ENCODE data around the gene CD36. TPM values are rescaled to one million over a fixed set of nuclear protein-coding genes. Genes with fewer than 3 reads are reported as not detected.
A peak's percentile ranks its signal among the peaks of the same experiment; 100 is the strongest.

Gene CD36
- total and polyA plus RNA-seq, 2 experiments from 2014 or later, result 0.53 TPM; not detected in 1

DNA sequence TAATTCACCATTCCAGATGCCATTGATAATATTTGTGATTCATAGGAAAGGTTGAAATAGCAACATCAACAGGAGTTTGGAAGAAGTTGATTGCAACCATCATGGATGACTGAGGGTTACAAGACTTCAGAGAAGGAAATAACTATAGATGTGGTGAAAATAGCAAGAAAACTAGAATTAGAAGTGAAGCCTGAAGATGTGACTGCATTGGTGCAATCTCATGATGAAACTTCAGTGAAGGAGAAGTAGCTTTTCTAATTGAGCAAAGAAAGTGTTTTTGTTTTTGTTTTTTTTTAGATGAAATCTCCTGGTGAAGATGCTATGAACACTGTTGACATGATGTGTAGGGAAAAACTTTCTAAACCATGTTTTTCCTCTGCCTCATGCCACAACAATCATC lies 18.7 kb upstream of the CD36 start:
- H2AFZ ChIP-seq, result no peak overlapping the region
- no peaks in the 10 kb centered on the region for H3K79me2 ChIP-seq (ENCODE audit: insufficient read depth)
- H3K9me2 ChIP-seq (ENCODE audit: insufficient read depth), result no peaks in the 10 kb centered on the region
- H3K36me3 ChIP-seq (ENCODE audit: low read depth), result no peaks in the 10 kb centered on the region
- no peaks in the 10 kb centered on the region for H4K20me1 ChIP-seq (ENCODE audit: insufficient read depth)
- in situ Hi-C loops (cut with MboI), result no loop called here
- H3K9me3 ChIP-seq (ENCODE audit: low read depth), result no peaks in the 10 kb centered on the region
- H3K4me1 ChIP-seq (ENCODE audit: insufficient read depth), result peaks cover 25% of the 10 kb centered on the region
- no peak overlapping the region for H3K4me2 ChIP-seq (ENCODE audit: unreplicated experiment)
- H3F3A ChIP-seq (ENCODE audit: insufficient read depth), result peaks cover 2% of the 10 kb centered on the region; the same call in 1 of the 2 replicates
- DNase-seq, result no peak
- TF ChIP-seq EZH2 (IDR thresholded peaks at IDR 0.05; ENCODE audit: insufficient read depth, poor library complexity, severe bottlenecking) (no peak), EZH2phosphoT487 (IDR thresholded peaks at IDR 0.05; ENCODE audit: insufficient read depth, low read depth) (no peak)
- no peak overlapping the region for H3K4me3 ChIP-seq
- no peak overlapping the region for H3K9ac ChIP-seq
- no peaks in the 10 kb centered on the region for H3K27me3 ChIP-seq (replicated peaks; ENCODE audit: insufficient read depth)
- no peak overlapping the region for H3K27ac ChIP-seq

DNA sequence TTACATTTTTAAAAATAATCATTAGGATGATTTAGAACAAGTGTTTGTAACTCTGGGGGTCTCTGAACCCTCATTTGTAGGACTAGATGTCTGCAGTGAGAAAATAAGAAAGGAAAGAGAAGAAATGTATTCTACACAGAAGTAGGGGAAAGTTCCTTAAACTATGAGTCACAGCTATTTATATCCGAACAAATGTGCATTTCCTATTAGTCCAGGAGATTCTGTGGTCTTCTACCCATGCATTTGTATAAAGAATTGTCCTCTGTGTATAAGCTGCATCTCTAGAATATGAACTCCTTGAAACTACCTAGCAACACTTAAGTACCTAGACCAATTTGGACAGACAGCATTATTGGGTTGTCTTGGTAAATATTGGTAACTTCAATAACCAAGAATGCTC lies 15.9 kb upstream of the CD36 start:
- Histone ChIP-seq H2AFZ (peak overlapping the region; percentile 52), H3F3A (ENCODE audit: insufficient read depth) (no peaks in the 10 kb centered on the region), H4K20me1 (ENCODE audit: insufficient read depth) (no peaks in the 10 kb centered on the region), H3K36me3 (ENCODE audit: low read depth) (no peaks in the 10 kb centered on the region), H3K9me2 (ENCODE audit: insufficient read depth) (no peaks in the 10 kb centered on the region), H3K4me1 (ENCODE audit: insufficient read depth) (peaks cover 17% of the 10 kb centered on the region), H3K9me3 (ENCODE audit: low read depth) (no peaks in the 10 kb centered on the region), H3K4me2 (ENCODE audit: unreplicated experiment) (peak overlapping the region; percentile 60), H3K4me3 (no peak overlapping the region), H3K79me2 (ENCODE audit: insufficient read depth) (no peaks in the 10 kb centered on the region), H3K27ac (no peak overlapping the region), H3K9ac (no peak overlapping the region), H3K27me3 (replicated peaks; ENCODE audit: insufficient read depth) (no peaks in the 10 kb centered on the region)
- TF ChIP-seq EZH2phosphoT487 (IDR thresholded peaks at IDR 0.05; ENCODE audit: insufficient read depth, low read depth), result no peak
- TF ChIP-seq EZH2 (IDR thresholded peaks at IDR 0.05; ENCODE audit: insufficient read depth, poor library complexity, severe bottlenecking), result no peak
- 0 to 3% methylated on average over 1 of the region's 1 CpG for WGBS, 2 experiments (ENCODE audit: low coverage in 1 of 2, low lambda C conversion rate in 2 of 2, missing lambda C conversion rate in 2 of 2)
- in situ Hi-C loops (cut with MboI), result no loop called here
- DNase-seq, result peak; percentile 60

DNA sequence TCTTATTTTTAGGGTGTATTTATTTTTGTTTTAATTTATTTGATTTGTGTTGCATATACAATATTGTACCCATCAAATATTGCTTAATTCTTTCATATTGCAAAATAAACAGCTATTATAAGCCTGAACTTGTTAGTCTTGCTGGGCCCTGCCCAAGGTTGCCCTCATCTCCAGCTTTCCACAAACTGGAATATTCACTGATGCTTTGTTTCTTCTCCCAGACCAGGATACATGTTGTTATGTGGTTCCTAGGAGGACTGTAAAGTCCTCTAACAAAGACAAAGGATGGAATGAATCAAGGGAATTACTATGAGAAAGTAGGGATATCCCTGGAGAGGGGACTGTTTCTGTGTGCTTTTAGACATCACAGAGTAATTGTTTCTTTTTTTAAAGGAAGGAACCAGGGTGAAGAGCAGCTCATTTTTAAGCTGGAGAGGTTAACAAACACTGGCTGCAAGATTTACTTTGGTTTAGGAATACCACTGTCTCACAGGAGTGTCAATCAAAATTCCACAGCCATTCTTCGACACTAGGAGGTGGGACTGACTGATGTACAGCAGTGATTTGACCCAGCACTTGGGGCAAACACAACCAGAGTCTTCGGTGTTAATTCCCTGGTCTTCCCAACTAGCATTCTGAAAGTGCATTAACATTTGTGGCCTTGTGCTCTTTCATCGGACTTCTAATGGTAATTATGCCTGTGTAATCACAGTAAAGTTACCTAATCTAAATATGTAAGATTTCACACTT lies 14.8 kb upstream of the CD36 start:
- Histone ChIP-seq H3K36me3 (ENCODE audit: low read depth) (no peaks in the 10 kb centered on the region), H3K9me3 (ENCODE audit: low read depth) (no peaks in the 10 kb centered on the region), H3F3A (ENCODE audit: insufficient read depth) (no peaks in the 10 kb centered on the region), H3K9me2 (ENCODE audit: insufficient read depth) (no peaks in the 10 kb centered on the region), H3K27ac (no peak overlapping the region), H3K27me3 (replicated peaks; ENCODE audit: insufficient read depth) (no peaks in the 10 kb centered on the region), H3K9ac (no peak overlapping the region), H2AFZ (0 out of 2 replicates have a peak overlapping the region, but pooled peaks have one; percentile 11), H3K79me2 (ENCODE audit: insufficient read depth) (no peaks in the 10 kb centered on the region), H3K4me3 (no peak overlapping the region), H3K4me2 (ENCODE audit: unreplicated experiment) (no peak overlapping the region), H3K4me1 (ENCODE audit: insufficient read depth) (peaks cover 17% of the 10 kb centered on the region), H4K20me1 (ENCODE audit: insufficient read depth) (no peaks in the 10 kb centered on the region)
- TF ChIP-seq EZH2 (IDR thresholded peaks at IDR 0.05; ENCODE audit: insufficient read depth, poor library complexity, severe bottlenecking), result no peak
- no peak for TF ChIP-seq EZH2phosphoT487 (IDR thresholded peaks at IDR 0.05; ENCODE audit: insufficient read depth, low read depth)
- no peak for DNase-seq
- in situ Hi-C loops (cut with MboI), result no loop called here
- WGBS, 2 experiments (ENCODE audit: low coverage in 1 of 2, low lambda C conversion rate in 2 of 2, missing lambda C conversion rate in 2 of 2), result 74 to 86% methylated on average over 3 of the region's 3 CpGs

DNA sequence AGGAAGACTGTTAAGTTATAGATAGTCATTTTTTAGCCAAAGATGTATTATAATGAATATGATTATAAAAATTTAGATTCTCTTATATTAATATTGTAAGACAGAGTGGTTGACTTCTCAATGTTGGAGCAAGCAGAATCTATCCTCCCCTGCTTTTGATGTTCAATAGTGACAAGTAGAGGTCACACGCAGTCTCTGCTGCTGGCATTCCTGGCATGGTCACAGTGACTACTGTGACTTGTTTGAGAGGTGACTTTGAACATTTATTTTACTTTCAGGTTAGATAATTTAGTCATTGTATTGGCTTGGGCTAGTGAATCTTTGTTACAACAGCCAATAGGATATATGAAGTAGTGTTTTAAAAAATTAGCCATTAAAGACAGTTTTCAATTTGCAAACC lies 13.7 kb upstream of the CD36 start:
- H3K9me3 ChIP-seq (ENCODE audit: low read depth), result no peaks in the 10 kb centered on the region
- 100% methylated on average over 1 of the region's 1 CpG for WGBS, 2 experiments (ENCODE audit: low coverage in 1 of 2, low lambda C conversion rate in 2 of 2, missing lambda C conversion rate in 2 of 2)
- no peak overlapping the region for H3K27ac ChIP-seq
- in situ Hi-C loops (cut with MboI), result no loop called here
- H3K4me2 ChIP-seq (ENCODE audit: unreplicated experiment), result no peak overlapping the region
- H3F3A ChIP-seq (ENCODE audit: insufficient read depth), result no peaks in the 10 kb centered on the region
- peaks cover 17% of the 10 kb centered on the region for H3K4me1 ChIP-seq (ENCODE audit: insufficient read depth)
- no peaks in the 10 kb centered on the region for H4K20me1 ChIP-seq (ENCODE audit: insufficient read depth)
- no peaks in the 10 kb centered on the region for H3K9me2 ChIP-seq (ENCODE audit: insufficient read depth)
- no peak for DNase-seq
- H3K27me3 ChIP-seq (replicated peaks; ENCODE audit: insufficient read depth), result no peaks in the 10 kb centered on the region
- TF ChIP-seq EZH2 (IDR thresholded peaks at IDR 0.05; ENCODE audit: insufficient read depth, poor library complexity, severe bottlenecking), result no peak
- no peak for TF ChIP-seq EZH2phosphoT487 (IDR thresholded peaks at IDR 0.05; ENCODE audit: insufficient read depth, low read depth)
- H3K4me3 ChIP-seq, result no peak overlapping the region
- no peaks in the 10 kb centered on the region for H3K36me3 ChIP-seq (ENCODE audit: low read depth)
- H2AFZ ChIP-seq, result no peak overlapping the region
- no peaks in the 10 kb centered on the region for H3K79me2 ChIP-seq (ENCODE audit: insufficient read depth)
- H3K9ac ChIP-seq, result no peak overlapping the region

Data from GM23248 (cell line).